ENCODE results near the gene MIA2. TPM values are rescaled to one million over a fixed set of nuclear protein-coding genes. Genes with fewer than 3 reads are reported as not detected.

MIA2 gene
- total RNA-seq, 2 donors from 2014 or later: 43.6 to 46.8 TPM

GRCh38 chr14:39265806-39266524, 32.2 kb downstream of the MIA2 start:
- ATAC-seq (no peak), DNase-seq (no peak)
- peaks cover 37% of the 10 kb centered on the region for H3K4me1 ChIP-seq
- H3K27ac ChIP-seq: peak overlapping the region; percentile 94 to 99 (median 98)
- WGBS, 2 donors: 2% methylated on average over 14 of the region's 14 CpGs
- TF ChIP-seq, protein P1, sequence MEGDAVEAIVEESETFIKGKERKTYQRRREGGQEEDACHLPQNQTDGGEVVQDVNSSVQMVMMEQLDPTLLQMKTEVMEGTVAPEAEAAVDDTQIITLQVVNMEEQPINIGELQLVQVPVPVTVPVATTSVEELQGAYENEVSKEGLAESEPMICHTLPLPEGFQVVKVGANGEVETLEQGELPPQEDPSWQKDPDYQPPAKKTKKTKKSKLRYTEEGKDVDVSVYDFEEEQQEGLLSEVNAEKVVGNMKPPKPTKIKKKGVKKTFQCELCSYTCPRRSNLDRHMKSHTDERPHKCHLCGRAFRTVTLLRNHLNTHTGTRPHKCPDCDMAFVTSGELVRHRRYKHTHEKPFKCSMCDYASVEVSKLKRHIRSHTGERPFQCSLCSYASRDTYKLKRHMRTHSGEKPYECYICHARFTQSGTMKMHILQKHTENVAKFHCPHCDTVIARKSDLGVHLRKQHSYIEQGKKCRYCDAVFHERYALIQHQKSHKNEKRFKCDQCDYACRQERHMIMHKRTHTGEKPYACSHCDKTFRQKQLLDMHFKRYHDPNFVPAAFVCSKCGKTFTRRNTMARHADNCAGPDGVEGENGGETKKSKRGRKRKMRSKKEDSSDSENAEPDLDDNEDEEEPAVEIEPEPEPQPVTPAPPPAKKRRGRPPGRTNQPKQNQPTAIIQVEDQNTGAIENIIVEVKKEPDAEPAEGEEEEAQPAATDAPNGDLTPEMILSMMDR (IDR thresholded peaks at IDR 0.05): peak in 1 of 7 experiments; percentile 9
- no peak for TF ChIP-seq POLR2A (IDR thresholded peaks at IDR 0.05)
- no peak overlapping the region for H3K4me3 ChIP-seq
- no peaks in the 10 kb centered on the region for H3K27me3 ChIP-seq
- H3K9me3 ChIP-seq: no peaks in the 10 kb centered on the region
- intact Hi-C loops (cut with DNase I): no loop called here
- H3K36me3 ChIP-seq (replicated peaks in 1 of 2; ENCODE audit: insufficient read depth in 1 of 2, low read depth in 2 of 2): no peaks in the 10 kb centered on the region

- WGBS, 2 donors: 0% methylated on average over 3 to 28 of the region's 31 CpGs
- Histone ChIP-seq H3K27ac (peak overlapping the region; percentile 94 to 99 (median 98)), H3K4me3 (peak overlapping the region; percentile 78 to 95), H3K27me3 (no peaks in the 10 kb centered on the region), H3K36me3 (replicated peaks in 1 of 2; ENCODE audit: insufficient read depth in 1 of 2, low read depth in 2 of 2) (no peaks in the 10 kb centered on the region), H3K9me3 (no peaks in the 10 kb centered on the region), H3K4me1 (peaks cover 37% of the 10 kb centered on the region)
- intact Hi-C loops (cut with DNase I): no loop called here
- DNase-seq (peak; percentile 92 to 94 (median 92)), ATAC-seq (peak; percentile 92)
- TF ChIP-seq, protein P1 (IDR thresholded peaks at IDR 0.05): no peak
- peak in 2 of 3 donors; percentile 69 to 72 for TF ChIP-seq POLR2A (IDR thresholded peaks at IDR 0.05)
These were observed 32.8 kb downstream of the MIA2 start for GRCh38 chr14:39266525-39266870.

DNA sequence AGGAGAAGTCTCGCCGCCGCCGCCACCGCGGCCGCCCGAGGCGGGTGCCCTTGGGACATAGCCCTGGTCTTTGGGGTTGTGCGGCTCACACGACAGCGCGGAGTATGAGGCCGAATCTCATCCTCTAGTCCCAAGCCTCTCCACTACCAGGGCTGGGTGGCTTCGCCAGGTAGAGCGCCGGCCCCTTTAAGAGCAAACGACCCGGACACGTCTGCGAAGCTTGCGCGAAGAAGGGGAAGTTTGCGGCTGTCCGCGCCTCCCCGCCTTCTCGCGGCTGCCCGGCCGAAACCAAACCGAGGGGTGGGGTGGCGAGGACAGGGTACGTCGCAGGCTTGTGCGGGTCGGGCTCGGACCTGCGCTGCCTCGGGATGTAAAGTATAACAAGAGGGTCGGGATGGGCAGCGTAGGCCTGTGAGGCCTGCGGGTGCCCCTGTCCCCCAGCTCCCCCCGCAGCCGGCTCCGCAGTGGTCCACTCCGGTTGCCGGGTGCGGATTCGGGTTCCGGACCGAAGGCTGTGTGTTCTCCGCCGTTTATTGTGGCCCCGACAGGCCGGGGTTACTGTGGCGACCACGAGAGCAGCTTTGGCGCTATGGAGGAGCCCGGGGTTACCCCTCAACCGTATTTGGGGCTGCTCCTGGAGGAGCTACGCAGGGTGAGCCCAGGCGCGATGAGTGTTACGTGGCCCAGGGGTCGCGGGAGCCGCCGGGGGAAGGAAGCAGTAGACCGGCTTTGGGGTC, 33.3 kb downstream of the MIA2 start:
- WGBS, 2 donors: 0% methylated on average over 1 to 70 of the region's 70 CpGs

DNA sequence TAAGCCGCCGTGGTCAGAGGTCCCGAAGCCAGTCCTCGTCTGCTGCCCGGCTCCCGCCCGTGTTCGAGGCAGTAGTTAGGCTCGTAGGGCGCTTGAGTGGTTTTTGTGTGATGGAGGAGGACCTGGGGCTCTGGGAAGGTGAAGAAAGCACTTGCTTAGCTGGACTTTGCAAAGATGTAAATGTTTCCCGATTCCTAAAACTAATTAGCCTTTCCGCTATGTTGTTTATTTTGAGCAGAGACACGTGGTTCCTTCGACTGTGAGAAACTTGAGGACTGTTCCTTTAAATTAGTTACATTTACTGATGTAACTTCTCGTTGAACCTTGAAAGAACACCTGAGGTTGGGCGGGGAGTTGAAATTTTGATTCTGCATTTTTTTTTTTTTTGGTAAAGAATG, 33.9 kb downstream of the MIA2 start:
- H3K27me3 ChIP-seq: no peaks in the 10 kb centered on the region
- DNase-seq (no peak), ATAC-seq (no peak)
- WGBS, 2 donors: 0% methylated on average over 11 to 16 of the region's 16 CpGs
- no peaks in the 10 kb centered on the region for H3K9me3 ChIP-seq
- H3K4me3 ChIP-seq: peak overlapping the region; percentile 78 to 95
- peaks cover 37% of the 10 kb centered on the region for H3K4me1 ChIP-seq
- peak overlapping the region; percentile 94 to 99 (median 98) for H3K27ac ChIP-seq
- TF ChIP-seq POLR2A (IDR thresholded peaks at IDR 0.05): no peak
- TF ChIP-seq, protein P1 (IDR thresholded peaks at IDR 0.05): no peak
- intact Hi-C loops (cut with DNase I): no loop called here
- H3K36me3 ChIP-seq (replicated peaks in 1 of 2; ENCODE audit: insufficient read depth in 1 of 2, low read depth in 2 of 2): no peaks in the 10 kb centered on the region

More for the DNA sequence above, 33.3 kb downstream of the MIA2 start:
- Histone ChIP-seq H3K4me1 (peaks cover 37% of the 10 kb centered on the region), H3K27ac (peak overlapping the region; percentile 94 to 99 (median 98)), H3K9me3 (no peaks in the 10 kb centered on the region), H3K27me3 (no peaks in the 10 kb centered on the region), H3K36me3 (replicated peaks in 1 of 2; ENCODE audit: insufficient read depth in 1 of 2, low read depth in 2 of 2) (no peaks in the 10 kb centered on the region), H3K4me3 (peak overlapping the region; percentile 78 to 95)
- ATAC-seq (peak; percentile 85), DNase-seq (peak; percentile 81 to 86 (median 82))
- TF ChIP-seq POLR2A (IDR thresholded peaks at IDR 0.05): peak; percentile 55 to 84 (median 79)
- TF ChIP-seq, protein P1 (IDR thresholded peaks at IDR 0.05): no peak
- intact Hi-C loops (cut with DNase I): no loop called here

All from body of pancreas (tissue), 4 donors.